ENCODE results near the gene CCNDBP1. TPM values are rescaled to one million over a fixed set of nuclear protein-coding genes. Genes with fewer than 3 reads are reported as not detected.

CCNDBP1 gene
- total and polyA plus RNA-seq, 2 experiments from 2014 or later: 23.9 to 33.5 TPM

- TF ChIP-seq, protein P1, sequence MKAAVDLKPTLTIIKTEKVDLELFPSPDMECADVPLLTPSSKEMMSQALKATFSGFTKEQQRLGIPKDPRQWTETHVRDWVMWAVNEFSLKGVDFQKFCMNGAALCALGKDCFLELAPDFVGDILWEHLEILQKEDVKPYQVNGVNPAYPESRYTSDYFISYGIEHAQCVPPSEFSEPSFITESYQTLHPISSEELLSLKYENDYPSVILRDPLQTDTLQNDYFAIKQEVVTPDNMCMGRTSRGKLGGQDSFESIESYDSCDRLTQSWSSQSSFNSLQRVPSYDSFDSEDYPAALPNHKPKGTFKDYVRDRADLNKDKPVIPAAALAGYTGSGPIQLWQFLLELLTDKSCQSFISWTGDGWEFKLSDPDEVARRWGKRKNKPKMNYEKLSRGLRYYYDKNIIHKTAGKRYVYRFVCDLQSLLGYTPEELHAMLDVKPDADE (IDR thresholded peaks at IDR 0.05): no peak
- TF ChIP-seq EZH2 (IDR thresholded peaks at IDR 0.05; ENCODE audit: low read depth, unreplicated experiment): no peak
- no peak for TF ChIP-seq POLR2AphosphoS5 (IDR thresholded peaks at IDR 0.05; ENCODE audit: low read depth)
- TF ChIP-seq ZNF331 (CRISPR knock-in tag; IDR thresholded peaks at IDR 0.05; ENCODE audit: low read depth): no peak
Measured at GRCh38 chr15:43230640-43231115, 45.5 kb downstream of the CCNDBP1 start (continued).

DNA sequence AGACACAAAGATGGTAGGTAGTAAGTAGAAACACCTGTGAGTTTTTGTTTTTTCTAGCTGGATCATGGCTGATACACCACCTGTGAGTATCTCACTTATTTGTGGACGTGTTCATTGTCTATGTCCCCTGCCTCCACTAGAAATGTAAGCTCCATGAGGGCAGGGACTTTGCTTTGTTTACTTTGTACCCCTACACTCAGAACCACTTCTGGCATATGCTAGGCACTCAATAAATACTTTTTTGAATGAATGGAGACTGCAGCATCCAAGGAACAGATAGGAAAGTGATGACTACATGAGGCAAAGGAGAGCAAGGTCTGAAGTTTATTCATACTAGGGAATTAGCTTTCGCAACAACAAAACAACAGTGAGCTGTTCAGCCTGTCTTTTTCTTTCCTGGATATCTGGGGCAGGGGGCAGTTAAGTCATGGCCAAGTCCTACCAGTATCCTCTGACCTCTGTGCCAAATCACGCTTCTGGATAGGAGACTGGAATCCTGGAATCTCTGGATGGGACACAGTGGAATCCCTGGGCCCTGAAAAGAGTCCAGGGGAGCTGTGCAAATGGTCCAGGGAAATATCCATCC, 47.2 kb downstream of the CCNDBP1 start:
- H3K27ac Mint-ChIP-seq: no peak overlapping the region
- no peaks in the 10 kb centered on the region for H3K27me3 ChIP-seq (ENCODE audit: insufficient read depth)
- peaks cover 10% of the 10 kb centered on the region for H3K27me3 Mint-ChIP-seq (ENCODE audit: insufficient read depth, low read depth, poor library complexity)
- no peaks in the 10 kb centered on the region for H3K9me2 ChIP-seq (ENCODE audit: insufficient read depth)
- DNase-seq (ENCODE audit: low spot score) (no peak), ATAC-seq (no peak)
- no peaks in the 10 kb centered on the region; the same call in 2 of the 3 replicates for H3K9me3 Mint-ChIP-seq
- H3K4me1 Mint-ChIP-seq: no peaks in the 10 kb centered on the region
- H3K27ac ChIP-seq (ENCODE audit: low read depth): no peak overlapping the region
- no peak overlapping the region for H3K4me3 Mint-ChIP-seq
- H3K36me3 Mint-ChIP-seq (ENCODE audit: low read depth): no peaks in the 10 kb centered on the region
- no peaks in the 10 kb centered on the region for H3K36me3 ChIP-seq (ENCODE audit: insufficient read depth)
- H4K20me1 ChIP-seq (replicated peaks; ENCODE audit: insufficient read depth): no peaks in the 10 kb centered on the region
- no peaks in the 10 kb centered on the region for H3K79me2 ChIP-seq (replicated peaks; ENCODE audit: insufficient read depth)
- no peak for TF ChIP-seq ZNF331 (CRISPR knock-in tag; IDR thresholded peaks at IDR 0.05; ENCODE audit: low read depth)
- no peak for TF ChIP-seq STAT1 (IDR thresholded peaks at IDR 0.05; ENCODE audit: unreplicated experiment)
- TF ChIP-seq, protein P1 (IDR thresholded peaks at IDR 0.05): no peak
- no peak for TF ChIP-seq NANOG (IDR thresholded peaks at IDR 0.05; ENCODE audit: borderline replicate concordance)
- TF ChIP-seq, protein P2, sequence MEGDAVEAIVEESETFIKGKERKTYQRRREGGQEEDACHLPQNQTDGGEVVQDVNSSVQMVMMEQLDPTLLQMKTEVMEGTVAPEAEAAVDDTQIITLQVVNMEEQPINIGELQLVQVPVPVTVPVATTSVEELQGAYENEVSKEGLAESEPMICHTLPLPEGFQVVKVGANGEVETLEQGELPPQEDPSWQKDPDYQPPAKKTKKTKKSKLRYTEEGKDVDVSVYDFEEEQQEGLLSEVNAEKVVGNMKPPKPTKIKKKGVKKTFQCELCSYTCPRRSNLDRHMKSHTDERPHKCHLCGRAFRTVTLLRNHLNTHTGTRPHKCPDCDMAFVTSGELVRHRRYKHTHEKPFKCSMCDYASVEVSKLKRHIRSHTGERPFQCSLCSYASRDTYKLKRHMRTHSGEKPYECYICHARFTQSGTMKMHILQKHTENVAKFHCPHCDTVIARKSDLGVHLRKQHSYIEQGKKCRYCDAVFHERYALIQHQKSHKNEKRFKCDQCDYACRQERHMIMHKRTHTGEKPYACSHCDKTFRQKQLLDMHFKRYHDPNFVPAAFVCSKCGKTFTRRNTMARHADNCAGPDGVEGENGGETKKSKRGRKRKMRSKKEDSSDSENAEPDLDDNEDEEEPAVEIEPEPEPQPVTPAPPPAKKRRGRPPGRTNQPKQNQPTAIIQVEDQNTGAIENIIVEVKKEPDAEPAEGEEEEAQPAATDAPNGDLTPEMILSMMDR (conservative IDR thresholded peaks at IDR 0.05; ENCODE audit: low read depth in 2 of 2): no peak
- H2AFZ ChIP-seq: no peak overlapping the region
- H3K4me1 ChIP-seq (ENCODE audit: insufficient read depth): no peaks in the 10 kb centered on the region
- H3K4me2 ChIP-seq: no peak overlapping the region
- H3K4me3 ChIP-seq: no peak overlapping the region
- no peaks in the 10 kb centered on the region for H3F3A ChIP-seq (replicated peaks; ENCODE audit: low read depth)

DNA sequence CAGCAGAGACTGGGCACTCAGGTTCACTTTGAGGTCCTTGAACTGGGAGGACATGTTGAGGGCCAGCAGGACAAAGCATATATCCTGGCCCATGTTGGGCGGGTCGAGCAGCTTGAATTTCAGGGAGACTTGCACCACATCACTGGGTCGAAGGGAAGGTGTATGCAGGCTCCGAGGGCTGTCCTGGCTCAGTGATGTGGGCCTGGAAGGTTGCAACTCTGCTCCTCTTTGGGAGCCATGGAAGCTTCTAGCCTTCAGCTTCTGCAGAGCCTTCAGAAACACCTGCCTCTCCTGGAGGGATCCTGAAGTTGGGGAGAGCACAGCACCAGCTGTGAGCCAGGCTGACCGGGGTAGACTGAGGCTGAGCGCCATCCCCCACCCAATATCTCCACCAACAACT, 50.3 kb downstream of the CCNDBP1 start:
- no peaks in the 10 kb centered on the region for H3K9me2 ChIP-seq (ENCODE audit: insufficient read depth)
- no peaks in the 10 kb centered on the region for H3K4me1 ChIP-seq (ENCODE audit: insufficient read depth)
- no peaks in the 10 kb centered on the region for H3K4me1 Mint-ChIP-seq
- H3F3A ChIP-seq (replicated peaks; ENCODE audit: low read depth): no peaks in the 10 kb centered on the region
- H3K4me3 Mint-ChIP-seq: no peak overlapping the region
- H3K27ac ChIP-seq (ENCODE audit: low read depth): no peak overlapping the region
- H3K36me3 ChIP-seq (ENCODE audit: insufficient read depth): no peaks in the 10 kb centered on the region
- H2AFZ ChIP-seq: no peak overlapping the region
- no peaks in the 10 kb centered on the region for H4K20me1 ChIP-seq (replicated peaks; ENCODE audit: insufficient read depth)
- no peak overlapping the region for H3K4me3 ChIP-seq
- no peaks in the 10 kb centered on the region for H3K27me3 ChIP-seq (ENCODE audit: insufficient read depth)
- H3K36me3 Mint-ChIP-seq (ENCODE audit: low read depth): no peaks in the 10 kb centered on the region
- no peaks in the 10 kb centered on the region for H3K79me2 ChIP-seq (replicated peaks; ENCODE audit: insufficient read depth)
- TF ChIP-seq EZH2phosphoT487 (IDR thresholded peaks at IDR 0.05; ENCODE audit: unreplicated experiment) (no peak), NANOG (IDR thresholded peaks at IDR 0.05; ENCODE audit: borderline replicate concordance) (no peak), ZNF331 (CRISPR knock-in tag; IDR thresholded peaks at IDR 0.05; ENCODE audit: low read depth) (no peak), POLR2AphosphoS5 (IDR thresholded peaks at IDR 0.05; ENCODE audit: low read depth) (no peak), ZNF114 (CRISPR knock-in tag; IDR thresholded peaks at IDR 0.05) (no peak)
- TF ChIP-seq, protein P1 (IDR thresholded peaks at IDR 0.05): no peak
- ATAC-seq (no peak), DNase-seq (ENCODE audit: low spot score) (no peak)
- peaks cover 5% of the 10 kb centered on the region for H3K27me3 Mint-ChIP-seq (ENCODE audit: insufficient read depth, low read depth, poor library complexity)
- no peaks in the 10 kb centered on the region for H3K9me3 Mint-ChIP-seq
- no peak overlapping the region for H3K27ac Mint-ChIP-seq
- H3K4me2 ChIP-seq: no peak overlapping the region
